Ovary (tissue), 3 donors: Measurements from ENCODE around the gene CSNK1G1.

ENCODE experiments used
- POLR2A ChIP-seq: fragments of 450-650 bp; IDR thresholded peaks from one replicate; pipeline ENCODE4 v1.6.1; 2017; ENCODE audit warnings: antibody characterized with exemption, mild to moderate bottlenecking, moderate library complexity
- TF ChIP-seq, protein P1 (sequence below), 3 donors: fragments of 450-650 bp in 2 of 3; fragments of 200-600 bp in 1 of 3; IDR thresholded peaks; one replicate each; pipeline versions ENCODE4 v1.5.1 to v1.8.0; 2016 to 2022; ENCODE audit warnings: antibody characterized with exemption in 3 of 3, mild to moderate bottlenecking in 1 of 3
- donor health status: DM: no; HTN: no; CAD: no.

DNA sequence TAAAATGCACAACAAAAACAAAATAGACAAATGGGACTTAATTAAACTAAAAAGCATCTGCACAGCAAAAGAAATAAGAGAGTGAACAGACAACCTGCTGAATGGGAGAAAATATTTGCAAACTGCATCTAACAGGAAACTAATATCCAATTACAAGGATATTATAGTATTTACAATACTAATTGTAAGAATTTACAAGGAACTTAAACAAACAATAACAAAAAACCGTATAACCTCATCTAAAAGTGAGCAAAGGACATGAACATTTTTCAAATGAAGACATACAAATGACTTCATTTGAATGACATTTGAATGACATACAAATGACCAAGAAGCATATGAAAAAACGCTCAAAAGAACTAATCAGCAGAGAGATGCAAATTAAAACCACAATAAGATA is 66.4 kb downstream of the CSNK1G1 start:
- no peak for TF ChIP-seq POLR2A
- TF ChIP-seq, protein P1, sequence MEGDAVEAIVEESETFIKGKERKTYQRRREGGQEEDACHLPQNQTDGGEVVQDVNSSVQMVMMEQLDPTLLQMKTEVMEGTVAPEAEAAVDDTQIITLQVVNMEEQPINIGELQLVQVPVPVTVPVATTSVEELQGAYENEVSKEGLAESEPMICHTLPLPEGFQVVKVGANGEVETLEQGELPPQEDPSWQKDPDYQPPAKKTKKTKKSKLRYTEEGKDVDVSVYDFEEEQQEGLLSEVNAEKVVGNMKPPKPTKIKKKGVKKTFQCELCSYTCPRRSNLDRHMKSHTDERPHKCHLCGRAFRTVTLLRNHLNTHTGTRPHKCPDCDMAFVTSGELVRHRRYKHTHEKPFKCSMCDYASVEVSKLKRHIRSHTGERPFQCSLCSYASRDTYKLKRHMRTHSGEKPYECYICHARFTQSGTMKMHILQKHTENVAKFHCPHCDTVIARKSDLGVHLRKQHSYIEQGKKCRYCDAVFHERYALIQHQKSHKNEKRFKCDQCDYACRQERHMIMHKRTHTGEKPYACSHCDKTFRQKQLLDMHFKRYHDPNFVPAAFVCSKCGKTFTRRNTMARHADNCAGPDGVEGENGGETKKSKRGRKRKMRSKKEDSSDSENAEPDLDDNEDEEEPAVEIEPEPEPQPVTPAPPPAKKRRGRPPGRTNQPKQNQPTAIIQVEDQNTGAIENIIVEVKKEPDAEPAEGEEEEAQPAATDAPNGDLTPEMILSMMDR (IDR thresholded peaks at IDR 0.05): no peak
